GM12892 (cell line): ENCODE results near the gene GEMIN4.

Source experiments
- POLR2A ChIP-seq: IDR thresholded peaks from 2 replicates; pipeline ENCODE4 v1.6.1; 2011; ENCODE audit warnings: low read depth, low read length, control low read depth
- POLR2AphosphoS5 ChIP-seq: IDR thresholded peaks from 2 replicates; pipeline ENCODE4 v1.6.1; 2011; ENCODE audit warnings: low read depth, low read length, control low read depth
- TAF1 ChIP-seq: IDR thresholded peaks from 2 replicates; pipeline ENCODE4 v1.6.1; 2011; ENCODE audit warnings: low read depth, mild to moderate bottlenecking, control low read depth, low read length, borderline replicate concordance

- TF ChIP-seq POLR2AphosphoS5 (peak; percentile 33; the same call in 1 of the 2 replicates), TAF1 (no peak), POLR2A (no peak)
Observed at GRCh38 chr17:751269-752001, 629 bp downstream of the GEMIN4 start.
